Motor neuron (in vitro differentiated cells): Measurements from ENCODE around the gene RHBDF2. TPM values are rescaled to one million over a fixed set of nuclear protein-coding genes. Genes with fewer than 3 reads are reported as not detected.

Experiments
- ATAC-seq, 8 experiments: fragments of 200-7000 bp; cut with Tn5 transposase; replicated peaks in 6 of 8; 2 replicates each; pipeline ENCODE4 v1.8.0; 2021; ENCODE audit warnings: mild to moderate bottlenecking in 8 of 8, moderate library complexity in 8 of 8
- H3K27ac ChIP-seq, 2 donors: fragments of 250-450 bp; sonication (Bioruptor Pico); 2 replicates each; pipeline ENCODE4 v1.9.0; 2021; ENCODE audit warnings: antibody characterized with exemption in 2 of 2, mild to moderate bottlenecking in 2 of 2, moderate library complexity in 1 of 2
- H3K4me1 ChIP-seq, 2 donors: fragments of 250-450 bp; sonication (Bioruptor Pico); replicated peaks in 1 of 2; 2 replicates each; pipeline ENCODE4 v1.6.1; 2021; ENCODE audit warnings: antibody characterized with exemption in 2 of 2, mild to moderate bottlenecking in 2 of 2, moderate library complexity in 1 of 2
- H3K4me3 ChIP-seq, 5 donors: fragments of 250-450 bp; sonication (Bioruptor Pico); 2 replicates each; pipeline ENCODE4 v1.9.0; 2021; ENCODE audit warnings: antibody characterized with exemption in 5 of 5, mild to moderate bottlenecking in 5 of 5, moderate library complexity in 4 of 5
- WGBS, 10 experiments: fragments of 450-650 bp; shearing (Covaris generic); methylation state at CpG; one replicate each; pipeline ENCODE4 v1.0.0; 2022; 5-methylcytosine and 5-hydroxymethylcytosine counted together
- in situ Hi-C, 9 experiments: fragments of 400-800 bp; cut with MboI; loops; one replicate each; pipeline ENCODE4 v1.15.0; 2021; ENCODE audit warnings: low sequenced_read_pairs in 9 of 9, low pct_unique_long_range_greater_than_20kb in 2 of 9; ENCODE audit not compliant: unreplicated experiment in 9 of 9
- total RNA-seq, 8 experiments: library from RNA; unstranded; fragments of 300-600 nt; gene quantifications; 2 replicates each; pipeline versions ENCODE4 v1.2.3 to v1.2.4, GENCODE V29; 2022

RHBDF2 gene
- total RNA-seq, 8 experiments from 2014 or later: 0.78 to 17.3 (median 2.8) TPM

DNA sequence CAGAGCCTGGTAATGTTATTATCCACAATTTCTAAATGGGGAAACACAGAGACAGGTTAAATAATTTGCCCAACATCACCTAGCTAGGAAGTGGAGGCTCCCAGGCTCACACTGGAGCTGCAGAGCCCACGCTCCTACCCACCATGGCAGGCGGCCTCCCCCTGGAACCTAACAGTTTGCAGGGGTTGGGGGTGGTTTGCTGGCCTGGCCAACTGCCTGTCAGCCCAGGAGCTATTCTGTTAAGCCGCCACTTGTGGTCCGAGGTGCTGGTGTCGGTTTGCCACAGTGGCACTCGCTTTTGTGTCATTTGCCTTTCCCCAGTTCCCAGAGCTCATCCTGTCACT, 42.2 kb upstream of the RHBDF2 start:
- 20 to 88% (median 60%) methylated on average over 1 to 4 of the region's 6 CpGs; no CpG with 5 or more reads in 1 of the 10 experiments for WGBS, 10 experiments
- peak overlapping the region; percentile 64 to 77 for H3K27ac ChIP-seq
- H3K4me1 ChIP-seq: peaks cover 61 to 67% of the 10 kb centered on the region in 2 donors
- in situ Hi-C loops: loop anchor here in 2 of 9 experiments (25.0 kb wide), 1 partner anchor 169 kb away; the partner anchor contains the start of gene MXRA7 (in 2 of the 2)
- ATAC-seq: no peak
- H3K4me3 ChIP-seq: no peak overlapping the region

DNA sequence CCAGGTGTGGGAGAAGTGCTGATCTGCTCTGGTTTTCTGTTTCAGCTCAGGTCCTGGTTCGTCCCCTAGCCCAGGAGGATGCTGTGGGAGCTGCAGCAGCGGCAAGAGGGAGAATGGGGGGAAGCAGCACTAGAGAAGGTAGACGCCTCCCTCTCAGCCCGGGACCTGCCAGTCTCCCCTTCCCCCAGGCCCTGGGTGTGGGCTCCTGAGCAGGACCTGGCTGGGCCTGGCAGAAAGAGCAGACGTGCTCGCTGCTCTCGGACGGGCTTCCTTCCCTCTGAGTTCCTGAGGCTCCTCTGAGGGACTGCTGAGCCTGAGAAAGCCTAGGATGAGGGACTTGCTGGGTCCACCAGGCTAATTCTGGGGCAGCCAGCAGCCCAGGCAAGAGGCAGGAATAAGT, 41.8 kb upstream of the RHBDF2 start:
- Histone ChIP-seq H3K4me3 (no peak overlapping the region), H3K27ac (peak overlapping the region; percentile 64 to 77), H3K4me1 (peaks cover 66 to 72% of the 10 kb centered on the region in 2 donors)
- ATAC-seq: no peak
- 78 to 90% (median 83%) methylated on average over 2 to 4 of the region's 8 CpGs; no CpG with 5 or more reads in 7 of the 10 experiments for WGBS, 10 experiments
- in situ Hi-C loops: loop anchor here in 2 of 9 experiments (25.0 kb wide), 1 partner anchor 169 kb away; the partner anchor contains the start of gene MXRA7 (in 2 of the 2)

DNA sequence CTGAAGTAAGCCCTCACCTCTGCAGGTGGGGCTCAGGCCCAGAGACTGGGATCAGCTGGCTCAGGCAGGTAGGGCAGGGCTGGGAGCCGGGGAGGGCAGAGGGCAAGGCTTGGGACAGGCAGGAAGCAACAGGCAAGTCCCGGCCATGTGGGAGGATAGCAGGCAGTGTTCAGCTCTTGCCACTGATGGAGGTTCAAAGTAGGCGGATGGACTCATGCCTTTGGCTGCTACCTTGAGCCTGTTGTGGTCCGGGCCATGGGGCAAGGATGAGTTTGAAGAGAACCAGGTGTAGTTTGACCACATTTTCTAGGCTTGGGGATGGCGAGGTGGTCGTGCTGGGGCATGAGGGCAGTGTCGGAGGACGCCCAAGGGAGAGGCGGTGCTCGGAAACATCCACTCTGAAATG, 41.3 kb upstream of the RHBDF2 start:
- Histone ChIP-seq H3K27ac (no peak overlapping the region), H3K4me3 (no peak overlapping the region), H3K4me1 (peaks cover 66 to 70% of the 10 kb centered on the region in 2 donors)
- 0 to 100% (median 86%) methylated on average over 1 to 6 of the region's 10 CpGs; no CpG with 5 or more reads in 5 of the 10 experiments for WGBS, 10 experiments
- in situ Hi-C loops: loop anchor here in 2 of 9 experiments (25.0 kb wide), 1 partner anchor 170 kb away; the partner anchor contains the start of gene MXRA7 (in 2 of the 2)
- ATAC-seq: no peak

DNA sequence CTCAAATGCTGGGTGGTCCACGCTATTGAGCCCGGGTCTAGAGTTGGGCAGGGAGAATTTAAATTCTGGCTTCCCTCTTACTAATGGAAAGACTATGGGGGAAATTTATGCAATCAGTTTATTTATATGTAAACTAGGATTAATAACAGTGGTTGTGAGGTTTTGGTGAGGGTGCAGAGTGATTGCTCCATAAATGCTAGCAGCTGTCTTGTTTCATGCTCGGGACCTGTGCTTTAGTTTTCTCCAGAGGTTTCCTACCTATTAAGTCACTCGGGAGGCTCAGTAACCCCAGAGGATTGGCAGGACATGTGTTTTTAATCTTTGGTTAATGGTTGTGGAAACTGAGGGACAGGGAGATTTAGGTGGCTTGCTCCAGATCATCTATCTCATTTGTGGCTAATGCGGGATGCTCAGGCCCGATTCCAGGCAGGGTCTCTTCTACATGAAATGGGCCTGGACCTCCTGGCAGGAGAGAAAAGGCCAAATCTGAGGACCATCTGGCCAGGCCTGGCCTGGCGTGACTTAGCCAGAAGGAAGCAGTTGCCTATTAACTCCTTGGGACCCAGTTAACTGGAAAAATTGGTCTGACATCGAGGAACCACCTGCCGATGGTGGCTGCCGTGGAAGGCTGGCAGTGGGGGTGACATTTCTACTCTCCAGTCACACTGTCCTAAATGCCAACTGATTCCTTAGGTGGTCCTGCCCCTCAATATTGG, 40.7 kb upstream of the RHBDF2 start:
- ATAC-seq: no peak
- Histone ChIP-seq H3K27ac (no peak overlapping the region), H3K4me3 (no peak overlapping the region), H3K4me1 (peaks cover 59 to 64% of the 10 kb centered on the region in 2 donors)
- in situ Hi-C loops: loop anchor here in 2 of 9 experiments (25.0 kb wide), 1 partner anchor 170 kb away; the partner anchor contains the start of gene MXRA7 (in 2 of the 2)
- WGBS, 10 experiments: 50 to 100% (median 87%) methylated on average over 1 to 8 of the region's 10 CpGs

DNA sequence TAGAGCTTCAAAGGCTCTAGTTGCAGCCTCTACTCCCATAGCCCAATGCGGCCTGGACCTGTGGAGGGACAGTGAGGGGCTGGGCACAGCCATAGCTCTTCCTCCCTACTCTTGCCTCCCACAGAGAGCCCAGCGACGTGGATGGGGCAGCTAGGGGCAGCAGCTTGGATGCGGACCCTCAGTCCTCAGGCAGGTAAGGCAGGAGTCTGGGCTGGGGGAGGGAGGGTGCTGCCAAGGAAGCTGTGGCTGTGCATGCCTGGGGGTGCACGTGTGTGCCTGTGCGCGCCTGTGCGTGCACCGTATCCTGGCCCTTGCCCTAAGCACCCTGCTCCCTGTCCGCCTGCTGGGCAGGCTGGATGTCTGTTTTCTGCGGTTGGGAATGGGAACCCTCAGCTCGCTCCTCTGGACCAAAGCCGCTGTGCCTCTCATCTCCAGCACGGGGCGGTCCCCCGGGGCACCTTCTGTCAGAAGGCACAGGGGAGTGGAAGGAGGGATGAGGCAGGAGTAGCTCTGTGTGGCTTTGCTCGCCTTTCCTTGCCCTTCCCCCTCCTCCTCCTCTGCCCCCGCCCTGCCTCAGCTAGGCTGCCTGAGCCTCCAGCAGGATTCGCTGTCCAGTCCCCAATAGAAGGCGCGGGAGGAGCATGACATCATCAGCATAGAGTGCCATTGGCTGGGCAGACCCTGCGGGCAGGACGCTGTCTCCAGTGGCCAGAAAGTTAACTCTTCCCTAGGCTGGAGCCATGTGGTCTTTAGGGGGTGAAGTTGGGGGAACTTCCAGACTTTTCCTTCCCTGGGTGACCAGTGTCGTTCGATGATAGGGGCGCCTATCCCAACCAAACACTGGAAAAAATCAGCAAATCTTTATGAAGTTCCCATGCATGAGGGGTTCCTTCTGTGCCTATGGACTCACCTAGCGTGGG, 39.4 kb upstream of the RHBDF2 start:
- in situ Hi-C loops: loop anchor here in 2 of 9 experiments (25.0 kb wide), 1 partner anchor 172 kb away; the partner anchor contains the start of gene MXRA7 (in 2 of the 2)
- peak; percentile 76 to 98 (median 82) for ATAC-seq
- peak overlapping the region; percentile 68 to 74 for H3K27ac ChIP-seq
- peak overlapping the region; percentile 11 to 23 (median 21) for H3K4me3 ChIP-seq
- H3K4me1 ChIP-seq: peaks cover 47 to 52% of the 10 kb centered on the region in 2 donors
- WGBS, 10 experiments: 0 to 30% (median 0%) methylated on average over 1 to 10 of the region's 27 CpGs; no CpG with 5 or more reads in 4 of the 10 experiments

DNA sequence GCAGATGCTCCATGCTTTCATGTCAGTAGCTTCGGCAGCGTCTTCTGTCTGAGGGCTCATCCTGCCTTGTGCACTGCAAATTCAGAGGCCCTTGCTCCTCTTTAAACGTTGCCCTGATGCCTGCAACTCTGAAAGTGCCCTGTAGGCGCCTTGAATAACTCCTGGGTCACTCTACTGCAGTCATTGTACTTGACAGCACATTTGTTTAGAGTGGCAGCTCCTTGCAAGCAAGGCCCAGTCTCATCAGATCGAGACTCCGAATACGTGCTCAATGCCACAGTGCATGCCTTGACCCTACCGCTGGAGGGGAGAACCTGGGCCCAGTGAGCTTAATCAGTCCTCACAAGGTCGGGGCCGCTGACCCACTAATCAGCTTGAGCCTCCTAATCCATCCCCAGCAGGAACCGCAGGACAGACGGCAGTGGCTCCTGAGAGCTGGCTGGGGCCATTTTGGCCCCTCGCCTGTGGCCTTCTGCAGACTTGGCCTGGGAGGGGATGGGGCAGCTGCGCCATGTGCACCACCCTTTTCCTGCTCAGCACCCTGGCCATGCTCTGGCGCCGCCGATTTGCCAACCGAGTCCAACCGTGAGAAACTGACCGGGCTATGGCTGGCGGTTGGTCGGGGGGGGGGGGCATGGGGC, 38.5 kb upstream of the RHBDF2 start, which contains the start of gene PRCD:
Gene PRCD, plus strand, starts transcription at position 414 of the 641 bp plus-strand sequence. Its CDS starts 98 bp downstream, at position 512.
- WGBS, 10 experiments: 58 to 100% (median 80%) methylated on average over 1 to 7 of the region's 22 CpGs; no CpG with 5 or more reads in 3 of the 10 experiments
- no peak for ATAC-seq
- Histone ChIP-seq H3K27ac (peak within 1 kb of the TSS; percentile 68 to 74), H3K4me3 (peak within 1 kb of the TSS; percentile 11 to 49 (median 22)), H3K4me1 (peaks cover 43 to 45% of the 10 kb centered on the region in 2 donors)
- in situ Hi-C loops: loop anchor here in 2 of 9 experiments (25.0 kb wide), 1 partner anchor 173 kb away; the partner anchor contains the start of gene MXRA7 (in 2 of the 2)

DNA sequence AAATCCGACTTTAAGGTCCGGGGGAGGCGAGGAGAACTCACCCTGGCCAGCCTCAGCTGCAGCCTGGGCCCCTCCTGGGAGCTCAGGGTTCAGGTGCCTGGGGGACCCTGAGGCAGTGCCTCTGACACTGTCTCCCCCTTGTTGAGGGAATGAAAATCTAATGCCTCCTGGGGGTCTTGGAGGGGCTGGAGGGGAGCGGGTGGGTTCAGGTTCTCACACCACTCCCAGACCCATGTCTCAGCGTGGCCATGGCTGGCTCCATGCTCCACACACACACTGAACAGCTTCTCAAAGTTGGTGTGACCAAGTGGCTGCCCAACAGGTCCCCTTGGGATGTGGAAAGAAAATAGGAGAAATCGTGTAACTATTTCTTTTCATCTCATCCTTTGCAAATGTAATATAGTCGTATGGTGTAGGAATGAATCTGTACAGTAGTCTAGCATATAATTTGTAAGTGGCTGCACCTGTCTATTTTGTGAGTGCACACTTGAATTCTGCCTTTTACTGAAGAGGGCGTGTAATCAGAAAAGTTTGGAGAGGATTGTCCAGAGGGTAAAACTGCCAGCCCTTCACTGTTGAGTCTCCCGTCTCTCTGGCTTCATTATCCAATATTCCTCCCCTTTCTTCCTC, 37.8 kb upstream of the RHBDF2 start:
- ATAC-seq: no peak
- Histone ChIP-seq H3K4me3 (peak overlapping the region in 1 of 5 donors; percentile 49), H3K27ac (no peak overlapping the region), H3K4me1 (peaks cover 36 to 38% of the 10 kb centered on the region in 2 donors)
- in situ Hi-C loops: loop anchor here in 2 of 9 experiments (25.0 kb wide), 1 partner anchor 173 kb away; the partner anchor contains the start of gene MXRA7 (in 2 of the 2)
- WGBS, 10 experiments: 40 to 100% (median 83%) methylated on average over 2 to 4 of the region's 9 CpGs; no CpG with 5 or more reads in 3 of the 10 experiments

DNA sequence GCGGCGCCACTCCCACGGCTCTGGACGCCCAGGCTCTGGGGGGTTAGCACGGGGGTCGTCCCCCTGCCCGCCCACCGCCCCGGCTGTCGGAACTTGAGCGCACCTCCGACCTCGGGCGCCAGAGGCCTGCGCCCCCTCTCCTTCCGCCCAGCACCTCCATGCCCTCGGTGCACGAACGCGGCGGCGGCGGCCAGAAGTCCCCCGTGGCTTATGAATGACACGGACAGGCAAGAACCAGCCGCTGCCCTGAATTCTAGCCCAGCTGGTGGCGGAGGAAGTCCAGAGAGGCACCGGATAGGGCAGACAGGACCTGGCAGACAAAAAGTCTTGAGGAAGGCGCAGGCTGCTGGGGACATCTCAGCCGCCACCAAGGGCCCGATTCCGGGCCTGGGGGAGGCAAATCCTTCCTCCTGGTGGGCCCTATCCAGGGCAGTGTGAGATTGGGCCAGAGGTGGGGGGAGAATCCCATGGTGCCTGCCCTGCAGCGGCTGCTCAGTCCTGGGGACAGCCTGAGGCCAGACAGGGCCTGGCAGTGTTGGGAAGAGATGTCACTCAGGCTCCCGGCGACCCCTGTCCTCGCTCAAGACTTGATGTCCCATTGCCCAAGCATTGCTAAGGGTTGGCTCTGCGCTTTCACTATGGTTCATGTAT, 37.2 kb upstream of the RHBDF2 start:
- Histone ChIP-seq H3K4me3 (peak overlapping the region; percentile 32 to 49 (median 33)), H3K4me1 (peaks cover 29 to 32% of the 10 kb centered on the region in 2 donors), H3K27ac (no peak overlapping the region)
- WGBS, 10 experiments: 23 to 71% (median 50%) methylated on average over 4 to 6 of the region's 37 CpGs; no CpG with 5 or more reads in 7 of the 10 experiments
- ATAC-seq: peak in 3 of 8 experiments; percentile 1 to 3 (median 2)
- in situ Hi-C loops: loop anchor here in 2 of 9 experiments (25.0 kb wide), 1 partner anchor 174 kb away; the partner anchor contains the start of gene MXRA7 (in 2 of the 2)

DNA sequence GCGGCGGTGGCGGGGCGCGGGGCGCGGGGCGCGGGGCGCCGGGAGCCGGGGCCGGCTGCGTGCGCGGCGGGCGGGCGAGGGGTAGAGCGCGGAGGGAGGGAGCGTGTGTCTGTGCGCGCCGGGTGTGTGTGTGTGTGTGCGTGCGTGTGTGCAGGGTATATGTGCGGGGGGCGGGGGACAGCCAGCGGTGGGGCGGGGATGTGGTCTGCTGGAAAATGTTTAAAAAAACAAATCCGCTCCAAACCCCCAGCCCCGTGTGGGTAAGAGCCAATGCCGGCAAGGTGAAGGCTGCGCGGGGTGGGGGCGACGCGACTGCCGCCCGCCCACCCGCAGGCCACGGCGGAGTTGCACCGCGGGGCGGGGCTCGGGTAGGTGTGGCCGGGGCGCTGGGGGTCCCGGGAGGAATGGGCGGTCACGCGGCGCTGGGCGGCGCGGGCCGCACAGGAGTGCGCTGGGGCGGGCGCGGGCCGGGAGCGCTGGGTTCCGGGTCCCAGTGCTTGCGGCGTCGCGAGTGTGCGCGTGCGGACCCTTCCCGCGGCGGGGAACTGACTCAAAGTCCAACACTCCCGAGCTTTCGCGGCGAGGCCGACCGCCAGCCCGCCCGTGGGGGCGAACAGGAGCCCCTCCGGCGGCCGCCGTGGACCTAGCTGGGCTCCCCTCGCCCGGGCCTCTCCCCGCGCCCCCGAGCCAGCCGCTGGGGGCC, 36.5 kb upstream of the RHBDF2 start, which contains the start of gene CYGB:
Gene CYGB, minus strand, starts transcription at position 132 of the 703 bp plus-strand sequence. CDS start 167 bp downstream, outside the sequence.
- H3K27ac ChIP-seq: no peak within 1 kb of the TSS
- no CpG with 5 or more reads among the region's 95 CpGs for WGBS, 10 experiments
- peak; percentile 5 to 71 (median 58) for ATAC-seq
- H3K4me1 ChIP-seq: peaks cover 22 to 26% of the 10 kb centered on the region in 2 donors
- peak within 1 kb of the TSS; percentile 32 to 49 (median 33) for H3K4me3 ChIP-seq
- in situ Hi-C loops: loop anchor here in 2 of 9 experiments (25.0 kb wide), 1 partner anchor 175 kb away; the partner anchor contains the start of gene MXRA7 (in 2 of the 2)

DNA sequence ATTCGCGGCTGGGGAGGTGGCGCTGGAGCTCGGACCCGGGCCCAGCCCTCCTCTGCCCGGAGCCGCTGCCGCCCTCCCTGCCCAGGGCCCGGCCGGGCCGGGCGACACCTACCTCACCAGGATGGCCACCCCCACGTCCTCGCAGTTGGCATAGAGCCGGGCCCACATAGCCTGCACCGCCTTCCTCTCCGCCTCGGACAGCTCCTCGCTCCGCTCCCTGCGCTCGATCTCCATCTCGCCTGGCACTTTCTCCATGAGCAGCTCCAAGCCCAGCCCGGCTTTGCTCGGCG, 36.0 kb upstream of the RHBDF2 start:
- H3K4me3 ChIP-seq: peak overlapping the region; percentile 32 to 49 (median 33)
- peaks cover 21 to 31% of the 10 kb centered on the region in 2 donors for H3K4me1 ChIP-seq
- in situ Hi-C loops: loop anchor here in 2 of 9 experiments (25.0 kb wide), 1 partner anchor 175 kb away; the partner anchor contains the start of gene MXRA7 (in 2 of the 2)
- ATAC-seq: peak in 3 of 8 experiments; percentile 1 to 4 (median 2)
- 2 to 17% methylated on average over 9 of the region's 26 CpGs; no CpG with 5 or more reads in 8 of the 10 experiments for WGBS, 10 experiments
- H3K27ac ChIP-seq: no peak overlapping the region
